ENCODE measurements around the gene NOS3.
A peak's percentile ranks its signal among the peaks of the same experiment; 100 is the strongest.

Gene NOS3

DNA sequence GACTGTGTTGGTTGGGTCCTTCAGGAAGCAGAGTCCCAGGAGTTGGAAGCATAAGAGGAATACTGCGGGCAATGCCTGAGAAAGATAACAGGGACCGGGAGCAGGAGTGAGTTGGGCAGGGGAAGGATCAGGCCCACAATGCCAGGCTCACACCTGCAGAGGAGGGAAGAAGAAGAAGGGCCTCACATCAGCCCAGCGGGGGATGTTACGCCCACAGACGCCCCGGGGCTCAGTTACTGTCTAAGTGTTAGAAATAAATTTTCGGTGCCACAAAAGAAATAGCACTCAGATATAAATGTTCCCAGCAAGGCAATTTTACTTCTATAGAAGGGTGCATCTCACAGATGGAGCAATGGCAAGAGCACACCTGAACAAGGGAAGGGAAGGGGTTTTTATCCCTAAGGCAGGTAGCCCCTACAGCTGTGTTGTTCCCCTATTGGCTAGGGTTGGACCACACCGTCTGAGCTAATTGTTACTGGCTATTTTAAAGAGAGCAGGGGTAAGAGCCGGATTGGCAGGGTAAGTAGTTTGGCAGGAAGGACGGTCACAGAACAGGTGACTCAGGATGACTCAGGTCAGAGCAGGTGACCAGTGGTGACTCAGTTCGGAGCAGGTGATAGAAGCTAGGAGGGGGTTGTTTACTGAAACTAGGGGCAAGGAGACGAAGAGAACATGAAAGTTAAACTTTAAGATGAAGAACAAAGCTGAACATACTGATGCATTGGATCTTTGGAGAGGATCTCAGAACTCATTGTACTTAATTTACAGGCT is at the start of gene NOS3:
Gene NOS3 (plus strand): TSS at position 602 of the 771 bp plus-strand sequence. CDS start 2,787 bp downstream, outside the sequence.
- no peak for DNase-seq (ENCODE audit: low spot score)
- no peaks in the 10 kb centered on the region for H3K4me1 ChIP-seq (ENCODE audit: insufficient read depth, poor library complexity, severe bottlenecking)
- H3K36me3 ChIP-seq (ENCODE audit: low read depth), result no peaks in the 10 kb centered on the region
- no peak within 1 kb of the TSS for H3K27ac ChIP-seq (ENCODE audit: poor library complexity, severe bottlenecking)
- H3K9me3 ChIP-seq (ENCODE audit: severe bottlenecking), result peaks cover 6% of the 10 kb centered on the region
- no peak within 1 kb of the TSS for H3K4me3 ChIP-seq (ENCODE audit: severe bottlenecking)
- ATAC-seq (ENCODE audit: low read depth), result no peak
- peaks cover 4% of the 10 kb centered on the region for H3K27me3 ChIP-seq (ENCODE audit: insufficient read depth, poor library complexity, severe bottlenecking)
- TF ChIP-seq CTCF (IDR thresholded peaks at IDR 0.05; ENCODE audit: poor library complexity, severe bottlenecking), result no peak

GRCh38 chr7:150941351-150942000 is 49.3 kb upstream of the NOS3 start:
- Histone ChIP-seq H3K27ac (ENCODE audit: poor library complexity, severe bottlenecking) (peak overlapping the region; percentile 54), H3K4me1 (ENCODE audit: insufficient read depth, poor library complexity, severe bottlenecking) (peaks cover 53% of the 10 kb centered on the region), H3K9me3 (ENCODE audit: severe bottlenecking) (no peaks in the 10 kb centered on the region), H3K36me3 (ENCODE audit: low read depth) (no peaks in the 10 kb centered on the region), H3K4me3 (ENCODE audit: severe bottlenecking) (no peak overlapping the region), H3K27me3 (ENCODE audit: insufficient read depth, poor library complexity, severe bottlenecking) (no peaks in the 10 kb centered on the region)
- ATAC-seq (ENCODE audit: low read depth) (no peak), DNase-seq (ENCODE audit: low spot score) (no peak)
- TF ChIP-seq CTCF (IDR thresholded peaks at IDR 0.05; ENCODE audit: poor library complexity, severe bottlenecking), result no peak

DNA sequence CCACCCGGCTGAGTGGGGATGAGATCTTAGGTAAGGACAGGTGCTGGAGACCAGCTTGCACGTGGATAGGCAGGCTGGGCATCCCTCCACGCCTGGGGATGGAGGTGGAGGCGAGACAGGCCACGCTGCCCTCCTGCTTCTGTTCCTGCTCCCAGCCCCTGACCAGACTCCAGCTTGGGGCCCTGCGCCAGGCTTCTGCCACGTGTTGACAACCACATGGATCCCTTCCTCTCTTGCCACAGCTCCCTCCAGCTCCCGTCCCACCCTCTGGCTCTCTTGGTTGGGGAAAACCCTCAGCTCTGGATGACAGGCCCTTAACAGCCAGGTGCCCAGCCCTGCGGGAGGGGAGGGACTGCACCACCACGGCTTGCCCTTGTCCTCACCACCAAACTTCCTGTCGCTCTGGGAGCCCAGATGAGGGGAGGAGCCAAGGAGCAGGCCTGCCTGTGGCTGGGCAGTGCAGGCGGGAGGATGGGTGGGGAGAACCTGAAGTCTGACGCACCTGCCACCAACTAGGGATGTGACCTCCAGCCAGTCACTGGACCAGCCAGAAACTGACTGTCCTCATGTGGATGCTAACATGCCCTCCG is 48.7 kb upstream of the NOS3 start:
- no peaks in the 10 kb centered on the region for H3K27me3 ChIP-seq (ENCODE audit: insufficient read depth, poor library complexity, severe bottlenecking)
- H3K27ac ChIP-seq (ENCODE audit: poor library complexity, severe bottlenecking), result peak overlapping the region; percentile 54
- H3K4me1 ChIP-seq (ENCODE audit: insufficient read depth, poor library complexity, severe bottlenecking), result peaks cover 53% of the 10 kb centered on the region
- no peaks in the 10 kb centered on the region for H3K9me3 ChIP-seq (ENCODE audit: severe bottlenecking)
- H3K4me3 ChIP-seq (ENCODE audit: severe bottlenecking), result no peak overlapping the region
- no peak for ATAC-seq (ENCODE audit: low read depth)
- TF ChIP-seq CTCF (IDR thresholded peaks at IDR 0.05; ENCODE audit: poor library complexity, severe bottlenecking), result no peak
- no peak for DNase-seq (ENCODE audit: low spot score)
- H3K36me3 ChIP-seq (ENCODE audit: low read depth), result no peaks in the 10 kb centered on the region

DNA sequence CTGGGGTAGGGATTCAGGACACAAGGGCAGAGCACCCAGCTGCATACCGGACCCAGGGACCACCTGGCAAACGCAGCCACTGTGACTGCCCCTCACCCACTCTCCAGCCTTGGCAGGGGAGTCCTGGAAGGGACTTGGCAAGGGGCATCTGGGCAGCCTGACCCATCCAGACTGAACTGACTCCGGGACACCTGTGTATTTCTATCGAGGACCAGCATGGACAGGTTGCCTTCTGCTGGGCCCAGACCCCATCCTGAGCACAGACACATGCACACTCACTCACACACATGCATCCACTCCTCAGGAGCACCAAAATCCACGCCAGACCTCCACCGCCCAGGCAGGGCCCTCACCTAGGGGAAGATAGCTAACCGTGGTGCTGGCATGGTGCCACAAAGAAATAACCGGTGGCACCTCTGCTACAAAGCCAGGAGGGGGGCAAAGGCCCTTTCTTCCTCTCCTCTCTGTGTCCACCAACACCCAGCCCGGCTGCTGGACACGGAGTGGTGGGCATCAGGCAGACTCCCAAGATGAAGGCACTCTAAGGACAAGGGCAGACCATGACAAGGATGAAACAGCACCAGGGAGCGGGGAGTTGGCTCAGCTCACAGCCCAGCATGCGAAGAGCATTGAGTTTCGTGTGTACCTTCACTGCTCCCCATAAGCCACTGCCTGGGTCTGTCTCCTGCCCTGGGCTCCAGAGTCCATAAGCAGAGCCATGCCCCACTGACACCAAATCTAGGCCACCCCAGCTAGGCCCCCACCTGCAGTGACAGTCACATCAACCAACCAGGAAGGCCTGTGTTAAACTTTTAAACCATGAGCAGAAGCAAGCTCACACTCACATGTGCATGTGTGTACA is 48.0 kb upstream of the NOS3 start:
- peaks cover 50% of the 10 kb centered on the region for H3K4me1 ChIP-seq (ENCODE audit: insufficient read depth, poor library complexity, severe bottlenecking)

More for the DNA sequence above, 48.0 kb upstream of the NOS3 start:
- ATAC-seq (ENCODE audit: low read depth) (no peak), DNase-seq (ENCODE audit: low spot score) (peak; percentile 52)
- H3K9me3 ChIP-seq (ENCODE audit: severe bottlenecking), result no peaks in the 10 kb centered on the region
- no peak overlapping the region for H3K27ac ChIP-seq (ENCODE audit: poor library complexity, severe bottlenecking)
- no peaks in the 10 kb centered on the region for H3K27me3 ChIP-seq (ENCODE audit: insufficient read depth, poor library complexity, severe bottlenecking)
- no peak overlapping the region for H3K4me3 ChIP-seq (ENCODE audit: severe bottlenecking)
- TF ChIP-seq CTCF (IDR thresholded peaks at IDR 0.05; ENCODE audit: poor library complexity, severe bottlenecking), result no peak
- no peaks in the 10 kb centered on the region for H3K36me3 ChIP-seq (ENCODE audit: low read depth)

Data from RWPE2 (cell line).